K562 (cell line): ENCODE data around the gene CACNA1I. TPM values are rescaled to one million over a fixed set of nuclear protein-coding genes. Genes with fewer than 3 reads are reported as not detected.
A peak's percentile ranks its signal among the peaks of the same experiment; 100 is the strongest.

Experiments used
- ATAC-seq: fragments of 200-7000 bp; cut with Tn5 transposase; 3 replicates; pipeline ENCODE4 v1.9.1; 2020; ENCODE audit warnings: moderate library complexity
- BruUV-seq: library from RNA; stranded (reverse); fragments of 400-500 nt; replicated peaks from 2 replicates; lab custom pipeline; 2021; lab: Mats Ljungman, UMichigan
- CTCF ChIA-PET: fragments of 300-600 bp; formaldehyde crosslinking; extraction: SDS; loops from one replicate; lab custom pipeline; 2021; ENCODE audit warnings: low intra/inter-chr PET ratio; lab: Yijun Ruan, JAX
- POLR2A ChIA-PET: fragments of 300-600, 350-650 bp; sonication (Branson Sonifier 250); formaldehyde crosslinking; extraction: SDS; loops from one replicate; lab custom pipeline; 2021; ENCODE audit warnings: antibody characterized with exemption, inconsistent platforms; lab: Yijun Ruan, JAX
- DNase-seq, 4 experiments: peaks; one replicate each; pipeline versions ENCODE4 v3.0.0 to v3.0.0-alpha.2; 2011 to 2018; ENCODE audit warnings: low spot score in 3 of 4, mixed read lengths in 3 of 4; ENCODE audit errors: extremely low read depth in 1 of 4
- FAIRE-seq: peaks from 2 replicates; lab custom pipeline; 2011; peaks lifted over from hg19 to GRCh38; lab: Jason Lieb, UNC
- H2AFZ ChIP-seq: 2 replicates; pipeline ENCODE4 v1.6.0; 2011; ENCODE audit warnings: low read depth, low read length, control low read depth, inconsistent platforms
- H3K27ac ChIP-seq: fragments of 200-600 bp; 3 replicates; pipeline ENCODE4 v1.8.0; 2011; ENCODE audit warnings: low read depth, mild to moderate bottlenecking, control low read depth, inconsistent platforms, low read length, moderate library complexity, mixed read lengths; ENCODE audit errors: extremely low read depth
- H3K27me3 ChIP-seq, 2 experiments: fragments of 300-600 bp in 1 of 2; 2 replicates in 1 of 2; 3 replicates in 1 of 2; pipeline versions ENCODE4 v1.6.0 to v1.8.0; 2011; ENCODE audit warnings: inconsistent platforms in 2 of 2, low read length in 2 of 2, mild to moderate bottlenecking in 1 of 2, mixed read lengths in 1 of 2, moderate library complexity in 1 of 2; ENCODE audit not compliant: control insufficient read depth in 2 of 2, insufficient read depth in 2 of 2
- H3K36me3 ChIP-seq: fragments of 300-600 bp; 3 replicates; pipeline ENCODE4 v1.8.0; 2011; ENCODE audit warnings: mild to moderate bottlenecking, low read length, inconsistent platforms; ENCODE audit not compliant: control insufficient read depth, insufficient read depth
- H3K4me1 ChIP-seq, 2 experiments: fragments of 200-600 bp in 1 of 2; replicated peaks in 1 of 2; 2 replicates in 1 of 2; 3 replicates in 1 of 2; pipeline versions ENCODE4 v1.5.1 to v1.8.0; 2011; ENCODE audit warnings: inconsistent platforms in 2 of 2, low read length in 2 of 2, mild to moderate bottlenecking in 1 of 2, mixed read lengths in 1 of 2, moderate library complexity in 1 of 2; ENCODE audit not compliant: control insufficient read depth in 2 of 2, insufficient read depth in 2 of 2
- H3K4me2 ChIP-seq: 2 replicates; pipeline ENCODE4 v1.6.1; 2011; ENCODE audit warnings: low read length, control low read depth, inconsistent platforms, mixed read lengths; ENCODE audit not compliant: insufficient read depth
- H3K4me3 ChIP-seq: fragments of 200-600 bp; sonication (generic), shearing (Covaris generic); 2 replicates; pipeline ENCODE4 v1.5.1; 2016; ENCODE audit warnings: control low read depth, inconsistent platforms
- H3K79me2 ChIP-seq: fragments of 200-600 bp; 3 replicates; pipeline ENCODE4 v1.8.0; 2011; ENCODE audit warnings: low read length, inconsistent platforms; ENCODE audit not compliant: control insufficient read depth, insufficient read depth
- H3K9ac ChIP-seq, 2 experiments: 2 replicates each; pipeline versions ENCODE4 v1.6.0 to v1.6.1; 2011; ENCODE audit warnings: low read depth in 2 of 2, low read length in 2 of 2, control low read depth in 1 of 2, inconsistent platforms in 1 of 2, mild to moderate bottlenecking in 1 of 2, mixed read lengths in 1 of 2; ENCODE audit not compliant: insufficient read depth in 1 of 2
- H3K9me1 ChIP-seq: one replicate; pipeline ENCODE4 v1.6.0; 2011; ENCODE audit warnings: inconsistent platforms, mild to moderate bottlenecking, low read length, moderate library complexity; ENCODE audit not compliant: control insufficient read depth, insufficient read depth
- H3K9me3 ChIP-seq: replicated peaks from 2 replicates; pipeline ENCODE4 v1.5.1; 2011; ENCODE audit warnings: low read depth, low read length, inconsistent platforms; ENCODE audit not compliant: control insufficient read depth, insufficient read depth
- H4K20me1 ChIP-seq: replicated peaks from 2 replicates; pipeline ENCODE4 v1.6.1; 2011; ENCODE audit warnings: low read length, inconsistent platforms, mixed read lengths; ENCODE audit not compliant: control insufficient read depth, insufficient read depth
- ADNP ChIP-seq: fragments of 200-800 bp; sonication (Bioruptor generic); IDR thresholded peaks from 2 replicates; pipeline ENCODE4 v1.6.1; 2016; ENCODE audit warnings: missing genetic modification characterization, missing compliant biosample characterization
- BCOR ChIP-seq: fragments of 450-650 bp; IDR thresholded peaks from 2 replicates; pipeline ENCODE4 v1.6.1; 2016
- BRF1 ChIP-seq: IDR thresholded peaks from 3 replicates; pipeline ENCODE4 v1.6.1; 2011; ENCODE audit warnings: borderline replicate concordance, mild to moderate bottlenecking; ENCODE audit not compliant: insufficient read length; ENCODE audit errors: extremely low read depth
- DPF2 ChIP-seq: fragments of 450-650 bp; IDR thresholded peaks from 2 replicates; pipeline ENCODE4 v1.6.1; 2016
- EZH2 ChIP-seq: IDR thresholded peaks from 2 replicates; pipeline ENCODE4 v1.6.1; 2012; ENCODE audit warnings: low read depth, mild to moderate bottlenecking, inconsistent platforms, low read length, borderline replicate concordance
- GTF2A2 ChIP-seq: IDR thresholded peaks from 2 replicates; pipeline ENCODE4 v1.6.1; 2016; ENCODE audit warnings: mild to moderate bottlenecking, missing genetic modification characterization, missing compliant biosample characterization
- KDM1A ChIP-seq, 2 experiments: fragments of 450-650 bp; IDR thresholded peaks; 2 replicates each; pipeline ENCODE4 v1.6.1; 2016; ENCODE audit warnings: mild to moderate bottlenecking in 2 of 2
- MAFK ChIP-seq: IDR thresholded peaks from 2 replicates; pipeline ENCODE4 v1.6.1; 2011; ENCODE audit warnings: low read length, improper control_type of control experiment
- NFXL1 ChIP-seq: fragments of 450-650 bp; formaldehyde crosslinking; IDR thresholded peaks from 2 replicates; pipeline ENCODE4 v1.4.0; 2021; ENCODE audit warnings: mild to moderate bottlenecking
- PTRF ChIP-seq: fragments of 450-650 bp; IDR thresholded peaks from 2 replicates; pipeline ENCODE4 v1.6.1; 2016; ENCODE audit warnings: mild to moderate bottlenecking, missing genetic modification characterization, missing compliant biosample characterization
- RFX7 ChIP-seq: fragments of 250-450 bp; sonication (Bioruptor Pico); IDR thresholded peaks from 2 replicates; pipeline ENCODE4 v1.5.1; 2021; ENCODE audit warnings: mild to moderate bottlenecking
- SPI1 ChIP-seq: IDR thresholded peaks from 2 replicates; pipeline ENCODE4 v1.6.1; 2011; ENCODE audit warnings: low read depth, low read length, control low read depth, borderline replicate concordance
- WHSC1 ChIP-seq: IDR thresholded peaks from one replicate; pipeline ENCODE4 v1.6.1; 2012; ENCODE audit warnings: low read length, control low read depth, inconsistent platforms
- ZKSCAN1 ChIP-seq: fragments of 150-350 bp; IDR thresholded peaks from 2 replicates; pipeline ENCODE4 v1.6.1; 2016; ENCODE audit warnings: low read depth, low read length
- ZNF75A ChIP-seq: fragments of 450-650 bp; formaldehyde crosslinking; IDR thresholded peaks from 2 replicates; pipeline ENCODE4 v1.4.0; 2020; ENCODE audit warnings: mild to moderate bottlenecking
- WGBS: fragments of 100-300 bp; shearing (Covaris generic); methylation state at CpG from one replicate; pipeline ENCODE4 v1.1.6; 2016; ENCODE audit warnings: low coverage, mixed read lengths; ENCODE audit not compliant: insufficient coverage; ENCODE audit errors: missing lambda C conversion rate; 5-methylcytosine and 5-hydroxymethylcytosine counted together
- in situ Hi-C: fragments of 300-500 bp; cut with MboI; formaldehyde crosslinking; loops from 4 replicates; pipeline ENCODE4 v1.15.0; 2018; ENCODE audit warnings: inconsistent platforms, mixed read lengths
- intact Hi-C: fragments of 100-400 bp; cut with micrococcal nuclease; formaldehyde crosslinking; loops from 2 replicates; pipeline ENCODE4 v1.14.2; 2022
- polyA plus RNA-seq, 8 experiments: library from polyadenylated mRNA; depleted of rRNA in 4 of 8; stranded (reverse) in 5 of 8; unstranded in 3 of 8; fragments of >200 nt; fragmentation: Nextera tagmentation in 2 of 8; fragmentation: Illumina TruSeq in 1 of 8; extraction: Ambion mirVana in 2 of 8; extraction: Trizol in 1 of 8; gene quantifications; 2 replicates each; pipeline versions ENCODE4 v1.2.1 to v1.2.3, GENCODE V29; 2011 to 2014; ENCODE audit warnings: inconsistent platforms in 1 of 8, missing spikeins in 1 of 8
- total RNA-seq, 7 experiments: library from RNA; depleted of rRNA in 6 of 7; stranded (reverse); fragments of >200 nt in 6 of 7; fragmentation: Illumina TruSeq in 2 of 7; extraction: Trizol in 2 of 7; gene quantifications; 2 replicates each; pipeline versions ENCODE4 v1.2.1 to v1.2.3, GENCODE V29; 2011 to 2021; ENCODE audit warnings: low replicate concordance in 1 of 7
- TF ChIP-seq, protein P1 (sequence below): fragments of 450-650 bp; formaldehyde crosslinking; IDR thresholded peaks from 2 replicates; pipeline ENCODE4 v1.4.0; 2020; ENCODE audit warnings: mild to moderate bottlenecking, moderate library complexity
- TF ChIP-seq, protein P2 (sequence below): IDR thresholded peaks from 2 replicates; pipeline ENCODE4 v1.6.1; 2012; ENCODE audit warnings: low read depth, low read length, improper control_type of control experiment, borderline replicate concordance

Gene CACNA1I
- total and polyA plus RNA-seq, 9 of the 15 experiments (the other 6 are each of a cell fraction or from before 2014, with no cell fraction given) = 0.01 to 0.79 (median 0.32) TPM; not detected in 1

- DNase-seq (no peak), FAIRE-seq (no peak), ATAC-seq (no peak)
- Histone ChIP-seq H3K4me2 (no peak overlapping the region), H3K9me3 (no peaks in the 10 kb centered on the region), H3K9me1 (no peaks in the 10 kb centered on the region), H3K79me2 (no peaks in the 10 kb centered on the region), H3K9ac (no peak overlapping the region), H3K36me3 (no peaks in the 10 kb centered on the region), H3K4me1 (peaks cover 4 to 40% of the 10 kb centered on the region in 2 experiments; a peak in 3 of 5 replicates), H3K4me3 (no peak overlapping the region), H3K27ac (no peak overlapping the region), H3K27me3 (no peaks in the 10 kb centered on the region), H2AFZ (no peak overlapping the region), H4K20me1 (no peaks in the 10 kb centered on the region)
- TF ChIP-seq DPF2 (no peak), RFX7 (CRISPR knock-in tag) (no peak), NFXL1 (no peak), ZNF75A (CRISPR knock-in tag) (no peak), SPI1 (no peak), ADNP (tag) (peak; percentile 66; the same call in 1 of the 2 replicates), EZH2 (no peak), ZKSCAN1 (peak; percentile 94), WHSC1 (no peak), GTF2A2 (tag) (no peak), KDM1A (IDR thresholded peaks at IDR 0.05) (0 out of 4 replicates have a peak, but pooled peaks of 1 of the 2 experiments have one; percentile 28), PTRF (tag) (no peak), BCOR (peak; percentile 48; the same call in 1 of the 2 replicates), BRF1 (no peak), MAFK (no peak)
- TF ChIP-seq, protein P1, sequence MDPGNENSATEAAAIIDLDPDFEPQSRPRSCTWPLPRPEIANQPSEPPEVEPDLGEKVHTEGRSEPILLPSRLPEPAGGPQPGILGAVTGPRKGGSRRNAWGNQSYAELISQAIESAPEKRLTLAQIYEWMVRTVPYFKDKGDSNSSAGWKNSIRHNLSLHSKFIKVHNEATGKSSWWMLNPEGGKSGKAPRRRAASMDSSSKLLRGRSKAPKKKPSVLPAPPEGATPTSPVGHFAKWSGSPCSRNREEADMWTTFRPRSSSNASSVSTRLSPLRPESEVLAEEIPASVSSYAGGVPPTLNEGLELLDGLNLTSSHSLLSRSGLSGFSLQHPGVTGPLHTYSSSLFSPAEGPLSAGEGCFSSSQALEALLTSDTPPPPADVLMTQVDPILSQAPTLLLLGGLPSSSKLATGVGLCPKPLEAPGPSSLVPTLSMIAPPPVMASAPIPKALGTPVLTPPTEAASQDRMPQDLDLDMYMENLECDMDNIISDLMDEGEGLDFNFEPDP (CRISPR knock-in tag) = no peak
- TF ChIP-seq, protein P2, sequence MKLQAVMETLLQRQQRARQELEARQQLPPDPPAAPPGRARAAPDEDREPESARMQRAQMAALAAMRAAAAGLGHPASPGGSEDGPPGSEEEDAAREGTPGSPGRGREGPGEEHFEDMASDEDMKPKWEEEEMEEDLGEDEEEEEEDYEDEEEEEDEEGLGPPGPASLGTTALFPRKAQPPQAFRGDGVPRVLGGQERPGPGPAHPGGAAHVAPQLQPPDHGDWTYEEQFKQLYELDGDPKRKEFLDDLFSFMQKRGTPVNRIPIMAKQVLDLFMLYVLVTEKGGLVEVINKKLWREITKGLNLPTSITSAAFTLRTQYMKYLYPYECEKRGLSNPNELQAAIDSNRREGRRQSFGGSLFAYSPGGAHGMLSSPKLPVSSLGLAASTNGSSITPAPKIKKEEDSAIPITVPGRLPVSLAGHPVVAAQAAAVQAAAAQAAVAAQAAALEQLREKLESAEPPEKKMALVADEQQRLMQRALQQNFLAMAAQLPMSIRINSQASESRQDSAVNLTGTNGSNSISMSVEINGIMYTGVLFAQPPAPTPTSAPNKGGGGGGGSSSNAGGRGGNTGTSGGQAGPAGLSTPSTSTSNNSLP = no peak
- intact Hi-C loops (no loop called here), in situ Hi-C loops (no loop called here)
- ChIA-PET POLR2A (no interaction called here), CTCF (no interaction called here)
- WGBS = 73% methylated on average over 7 of the region's 16 CpGs
- no TSS peak for BruUV-seq
Measured at GRCh38 chr22:39665661-39666431, 95.3 kb downstream of the CACNA1I start.
